A549 (cell line): ENCODE results near the gene FAM47E. TPM values are rescaled to one million over a fixed set of nuclear protein-coding genes. Genes with fewer than 3 reads are reported as not detected.
A peak's percentile ranks its signal among the peaks of the same experiment; 100 is the strongest.

ENCODE experiments used
- ATAC-seq, 2 experiments: fragments of 200-7000 bp in 1 of 2; fragments of >200 bp in 1 of 2; cut with Nextera tagmentation in 1 of 2; cut with Tn5 transposase in 1 of 2; 3 replicates each; pipeline versions ENCODE4 v1.8.0 to v1.9.1; 2018 to 2020; ENCODE audit warnings: mild to moderate bottlenecking in 1 of 2, moderate library complexity in 1 of 2
- CTCF ChIA-PET: fragments of 300-600 bp; sonication (Branson Sonifier 250); formaldehyde crosslinking; extraction: SDS; loops from one replicate; lab custom pipeline; 2021; ENCODE audit warnings: antibody characterized with exemption, inconsistent platforms; lab: Yijun Ruan, JAX
- POLR2A ChIA-PET: fragments of 350-600 bp; formaldehyde crosslinking; extraction: SDS; loops from one replicate; lab custom pipeline; 2021; ENCODE audit warnings: antibody characterized with exemption, inconsistent platforms; lab: Yijun Ruan, JAX
- DNase-seq, 2 experiments: peaks; one replicate each; pipeline versions ENCODE4 v3.0.0 to v3.0.0-alpha.2; 2011 to 2016; ENCODE audit warnings: low read depth in 1 of 2, low spot score in 1 of 2
- FAIRE-seq: peaks from 2 replicates; lab custom pipeline; 2011; peaks lifted over from hg19 to GRCh38; lab: Jason Lieb, UNC
- H3K27ac ChIP-seq, 2 experiments: fragments of >200 bp; sonication (Bioruptor Twin); formaldehyde crosslinking; 3 replicates each; pipeline ENCODE4 v1.5.1; 2016 to 2017
- H3K4me1 ChIP-seq: fragments of >200 bp; sonication (Bioruptor Twin); formaldehyde crosslinking; 3 replicates; pipeline ENCODE4 v1.6.1; 2016
- H3K4me2 ChIP-seq: fragments of >200 bp; sonication (Bioruptor Twin); formaldehyde crosslinking; 3 replicates; pipeline ENCODE4 v1.6.1; 2016
- H3K4me3 ChIP-seq: fragments of >200 bp; sonication (Bioruptor Twin); formaldehyde crosslinking; 3 replicates; pipeline ENCODE4 v1.5.1; 2016
- H3K9me3 ChIP-seq: fragments of >200 bp; sonication (Bioruptor Twin); formaldehyde crosslinking; 3 replicates; pipeline ENCODE4 v1.6.1; 2016
- BHLHE40 ChIP-seq: IDR thresholded peaks from 2 replicates; pipeline ENCODE4 v1.6.1; 2012; ENCODE audit warnings: low read depth, low read length, inconsistent platforms
- CBX2 ChIP-seq: fragments of 200-600 bp; sonication (generic); IDR thresholded peaks from 2 replicates; pipeline ENCODE4 v1.6.1; 2016; ENCODE audit warnings: low read depth, mild to moderate bottlenecking, borderline replicate concordance
- CHD2 ChIP-seq: fragments of 150-350 bp; IDR thresholded peaks from 2 replicates; pipeline ENCODE4 v1.6.1; 2014; ENCODE audit warnings: low read length; ENCODE audit not compliant: partially characterized antibody
- CHD4 ChIP-seq: fragments of 200-600 bp; sonication (generic); IDR thresholded peaks from 2 replicates; pipeline ENCODE4 v1.6.1; 2016; ENCODE audit warnings: antibody characterized with exemption, mild to moderate bottlenecking, borderline replicate concordance
- EHMT2 ChIP-seq: fragments of 200-600 bp; sonication (generic); IDR thresholded peaks from 2 replicates; pipeline ENCODE4 v1.6.1; 2016; ENCODE audit warnings: antibody characterized with exemption, low read depth, mild to moderate bottlenecking, moderate library complexity
- FOSB ChIP-seq: fragments of 250-450 bp; sonication (Bioruptor Pico); IDR thresholded peaks from 2 replicates; pipeline ENCODE4 v1.5.0; 2020; ENCODE audit warnings: mild to moderate bottlenecking, moderate library complexity
- FOSL2 ChIP-seq, 2 experiments: fragments of 450-650 bp in 1 of 2; fragments of >200 bp in 1 of 2; sonication (Bioruptor Twin) in 1 of 2; formaldehyde crosslinking; IDR thresholded peaks; 2 replicates each; pipeline versions ENCODE4 v1.5.0 to v1.6.1; 2016 to 2020; ENCODE audit warnings: mild to moderate bottlenecking in 1 of 2, moderate library complexity in 1 of 2
- GATA3 ChIP-seq: IDR thresholded peaks from 2 replicates; pipeline ENCODE4 v1.6.1; 2012; ENCODE audit warnings: borderline replicate concordance
- HOXB13 ChIP-seq: fragments of 250-450 bp; sonication (Bioruptor Pico); IDR thresholded peaks from 2 replicates; pipeline ENCODE4 v1.5.0; 2020; ENCODE audit warnings: low read depth, mild to moderate bottlenecking, moderate library complexity
- JUNB ChIP-seq: fragments of >200 bp; sonication (Bioruptor Twin); formaldehyde crosslinking; IDR thresholded peaks from 2 replicates; pipeline ENCODE4 v1.6.1; 2016
- NFE2L2 ChIP-seq: fragments of 150-350 bp; conservative IDR thresholded peaks from 2 replicates; pipeline ENCODE4 v1.6.1; 2014; ENCODE audit warnings: low read length
- PHF8 ChIP-seq: fragments of 200-600 bp; sonication (generic); IDR thresholded peaks from 2 replicates; pipeline ENCODE4 v1.6.1; 2016; ENCODE audit warnings: low read depth, mild to moderate bottlenecking, antibody characterized with exemption, moderate library complexity, borderline replicate concordance
- POLR2AphosphoS2 ChIP-seq: conservative IDR thresholded peaks from 2 replicates; pipeline ENCODE4 v1.6.1; 2012; ENCODE audit warnings: low read length, improper control_type of control experiment, inconsistent platforms
- RAD21 ChIP-seq, 2 experiments: fragments of >200 bp in 1 of 2; sonication (Bioruptor Twin) in 1 of 2; formaldehyde crosslinking in 1 of 2; IDR thresholded peaks in 1 of 2; conservative IDR thresholded peaks in 1 of 2; 2 replicates in 1 of 2; 3 replicates in 1 of 2; pipeline ENCODE4 v1.6.1; 2012 to 2018; ENCODE audit warnings: inconsistent platforms in 1 of 2
- RFX5 ChIP-seq: fragments of 450-650 bp; IDR thresholded peaks from 2 replicates; pipeline ENCODE4 v1.7.1; 2014; ENCODE audit warnings: antibody characterized with exemption, mild to moderate bottlenecking, moderate library complexity
- SMC3 ChIP-seq: fragments of >200 bp; sonication (Bioruptor Twin); formaldehyde crosslinking; IDR thresholded peaks from 3 replicates; pipeline ENCODE4 v1.6.1; 2018; ENCODE audit warnings: inconsistent platforms
- SREBF2 ChIP-seq: fragments of 450-650 bp; IDR thresholded peaks from 2 replicates; pipeline ENCODE4 v1.6.1; 2014; ENCODE audit warnings: mild to moderate bottlenecking, moderate library complexity
- TFCP2L1 ChIP-seq: fragments of 250-450 bp; sonication (Bioruptor Pico); IDR thresholded peaks from 2 replicates; pipeline ENCODE4 v1.5.0; 2021; ENCODE audit warnings: mild to moderate bottlenecking
- USF2 ChIP-seq: fragments of 450-650 bp; IDR thresholded peaks from 2 replicates; pipeline ENCODE4 v1.6.1; 2014; ENCODE audit warnings: antibody characterized with exemption
- ZC3H11A ChIP-seq: fragments of 450-650 bp; IDR thresholded peaks from 2 replicates; pipeline ENCODE4 v1.6.1; 2014; ENCODE audit warnings: antibody characterized with exemption, mild to moderate bottlenecking
- ZNF302 ChIP-seq: fragments of 250-450 bp; sonication (Bioruptor Pico); IDR thresholded peaks from 2 replicates; pipeline ENCODE4 v1.9.0; 2021; ENCODE audit warnings: inconsistent platforms, mild to moderate bottlenecking, moderate library complexity
- WGBS: methylation state at CpG from one replicate; pipeline ENCODE4 v1.1.6; 2017; ENCODE audit errors: missing lambda C conversion rate; 5-methylcytosine and 5-hydroxymethylcytosine counted together
- polyA plus RNA-seq, 4 experiments: library from polyadenylated mRNA; depleted of rRNA in 3 of 4; stranded (reverse); fragments of >200 nt; fragmentation: RNase III in 1 of 4; extraction: RNeasy Plus Mini Kit Qiagen cat#74134 plus additional on column Dnase treatment in 1 of 4; gene quantifications; 2 replicates in 3 of 4; 3 replicates in 1 of 4; pipeline ENCODE4 v1.2.3, GENCODE V29; 2011 to 2017
- TF ChIP-seq, protein P1 (sequence below): fragments of >200 bp; sonication (Bioruptor Twin); formaldehyde crosslinking; IDR thresholded peaks from 3 replicates; pipeline ENCODE4 v1.6.1; 2016
- TF ChIP-seq, protein P2 (sequence below): fragments of >200 bp; sonication (Bioruptor Twin); formaldehyde crosslinking; IDR thresholded peaks from 2 replicates; pipeline ENCODE4 v1.6.1; 2016
- TF ChIP-seq, protein P3 (sequence below): fragments of 200-600 bp; sonication (generic); IDR thresholded peaks from 2 replicates; pipeline ENCODE4 v1.6.1; 2016; ENCODE audit warnings: antibody characterized with exemption, mild to moderate bottlenecking, moderate library complexity
- TF ChIP-seq, protein P4 (sequence below): fragments of 250-450 bp; sonication (Bioruptor Pico); IDR thresholded peaks from 2 replicates; pipeline ENCODE4 v1.5.0; 2021; ENCODE audit warnings: mild to moderate bottlenecking, moderate library complexity, borderline replicate concordance

The FAM47E gene
- polyA plus RNA-seq, 2 of the 4 experiments (the other 2 are of a cell fraction), result 0.23 to 0.85 TPM

GRCh38 chr4:76233529-76233928 is 18.0 kb upstream of the FAM47E start:
- ATAC-seq, result no peak
- no peak for DNase-seq
- CTCF ChIA-PET, result interaction anchor here (0.7 kb wide), 1 partner anchor 21 kb away, joined by 3 read pairs; no protein-coding TSS in a partner anchor
- no peak for FAIRE-seq
- POLR2A ChIA-PET, result no interaction called here
- whole genome bisulfite sequencing, result 68% methylated on average over 2 of the region's 2 CpGs
- H3K4me1 ChIP-seq, result peaks cover 5% of the 10 kb centered on the region; the same call in 1 of the 3 replicates
- peak overlapping the region; percentile 39 for H3K4me3 ChIP-seq
- H3K27ac ChIP-seq, result no peak overlapping the region; a peak in 1 of 6 replicates
- H3K4me2 ChIP-seq, result peak overlapping the region; percentile 29
- TF ChIP-seq, protein P1, sequence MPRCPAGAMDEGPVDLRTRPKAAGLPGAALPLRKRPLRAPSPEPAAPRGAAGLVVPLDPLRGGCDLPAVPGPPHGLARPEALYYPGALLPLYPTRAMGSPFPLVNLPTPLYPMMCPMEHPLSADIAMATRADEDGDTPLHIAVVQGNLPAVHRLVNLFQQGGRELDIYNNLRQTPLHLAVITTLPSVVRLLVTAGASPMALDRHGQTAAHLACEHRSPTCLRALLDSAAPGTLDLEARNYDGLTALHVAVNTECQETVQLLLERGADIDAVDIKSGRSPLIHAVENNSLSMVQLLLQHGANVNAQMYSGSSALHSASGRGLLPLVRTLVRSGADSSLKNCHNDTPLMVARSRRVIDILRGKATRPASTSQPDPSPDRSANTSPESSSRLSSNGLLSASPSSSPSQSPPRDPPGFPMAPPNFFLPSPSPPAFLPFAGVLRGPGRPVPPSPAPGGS, result no peak
- TF ChIP-seq, protein P2, sequence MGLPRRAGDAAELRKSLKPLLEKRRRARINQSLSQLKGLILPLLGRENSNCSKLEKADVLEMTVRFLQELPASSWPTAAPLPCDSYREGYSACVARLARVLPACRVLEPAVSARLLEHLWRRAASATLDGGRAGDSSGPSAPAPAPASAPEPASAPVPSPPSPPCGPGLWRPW, result no peak
- TF ChIP-seq GATA3 (no peak), POLR2AphosphoS2 (no peak), USF2 (no peak), FOSB (CRISPR knock-in tag) (no peak), HOXB13 (CRISPR knock-in tag) (no peak), TFCP2L1 (CRISPR knock-in tag) (no peak), CBX2 (no peak), SREBF2 (no peak), EHMT2 (no peak), RAD21 (conservative IDR thresholded peaks at IDR 0.05 in 1 of 2, IDR thresholded peaks at IDR 0.05 in 1 of 2) (no peak), JUNB (no peak), PHF8 (no peak), RFX5 (no peak), FOSL2 (IDR thresholded peaks at IDR 0.05) (no peak), FOSL2 (CRISPR knock-in tag; IDR thresholded peaks at IDR 0.05) (no peak), ZC3H11A (no peak), SMC3 (no peak)
- TF ChIP-seq, protein P3, sequence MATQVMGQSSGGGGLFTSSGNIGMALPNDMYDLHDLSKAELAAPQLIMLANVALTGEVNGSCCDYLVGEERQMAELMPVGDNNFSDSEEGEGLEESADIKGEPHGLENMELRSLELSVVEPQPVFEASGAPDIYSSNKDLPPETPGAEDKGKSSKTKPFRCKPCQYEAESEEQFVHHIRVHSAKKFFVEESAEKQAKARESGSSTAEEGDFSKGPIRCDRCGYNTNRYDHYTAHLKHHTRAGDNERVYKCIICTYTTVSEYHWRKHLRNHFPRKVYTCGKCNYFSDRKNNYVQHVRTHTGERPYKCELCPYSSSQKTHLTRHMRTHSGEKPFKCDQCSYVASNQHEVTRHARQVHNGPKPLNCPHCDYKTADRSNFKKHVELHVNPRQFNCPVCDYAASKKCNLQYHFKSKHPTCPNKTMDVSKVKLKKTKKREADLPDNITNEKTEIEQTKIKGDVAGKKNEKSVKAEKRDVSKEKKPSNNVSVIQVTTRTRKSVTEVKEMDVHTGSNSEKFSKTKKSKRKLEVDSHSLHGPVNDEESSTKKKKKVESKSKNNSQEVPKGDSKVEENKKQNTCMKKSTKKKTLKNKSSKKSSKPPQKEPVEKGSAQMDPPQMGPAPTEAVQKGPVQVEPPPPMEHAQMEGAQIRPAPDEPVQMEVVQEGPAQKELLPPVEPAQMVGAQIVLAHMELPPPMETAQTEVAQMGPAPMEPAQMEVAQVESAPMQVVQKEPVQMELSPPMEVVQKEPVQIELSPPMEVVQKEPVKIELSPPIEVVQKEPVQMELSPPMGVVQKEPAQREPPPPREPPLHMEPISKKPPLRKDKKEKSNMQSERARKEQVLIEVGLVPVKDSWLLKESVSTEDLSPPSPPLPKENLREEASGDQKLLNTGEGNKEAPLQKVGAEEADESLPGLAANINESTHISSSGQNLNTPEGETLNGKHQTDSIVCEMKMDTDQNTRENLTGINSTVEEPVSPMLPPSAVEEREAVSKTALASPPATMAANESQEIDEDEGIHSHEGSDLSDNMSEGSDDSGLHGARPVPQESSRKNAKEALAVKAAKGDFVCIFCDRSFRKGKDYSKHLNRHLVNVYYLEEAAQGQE, result no peak
- TF ChIP-seq, all 56 proteins: peak for 0
- no peaks in the 10 kb centered on the region; the same call in 2 of the 3 replicates for H3K9me3 ChIP-seq

DNA sequence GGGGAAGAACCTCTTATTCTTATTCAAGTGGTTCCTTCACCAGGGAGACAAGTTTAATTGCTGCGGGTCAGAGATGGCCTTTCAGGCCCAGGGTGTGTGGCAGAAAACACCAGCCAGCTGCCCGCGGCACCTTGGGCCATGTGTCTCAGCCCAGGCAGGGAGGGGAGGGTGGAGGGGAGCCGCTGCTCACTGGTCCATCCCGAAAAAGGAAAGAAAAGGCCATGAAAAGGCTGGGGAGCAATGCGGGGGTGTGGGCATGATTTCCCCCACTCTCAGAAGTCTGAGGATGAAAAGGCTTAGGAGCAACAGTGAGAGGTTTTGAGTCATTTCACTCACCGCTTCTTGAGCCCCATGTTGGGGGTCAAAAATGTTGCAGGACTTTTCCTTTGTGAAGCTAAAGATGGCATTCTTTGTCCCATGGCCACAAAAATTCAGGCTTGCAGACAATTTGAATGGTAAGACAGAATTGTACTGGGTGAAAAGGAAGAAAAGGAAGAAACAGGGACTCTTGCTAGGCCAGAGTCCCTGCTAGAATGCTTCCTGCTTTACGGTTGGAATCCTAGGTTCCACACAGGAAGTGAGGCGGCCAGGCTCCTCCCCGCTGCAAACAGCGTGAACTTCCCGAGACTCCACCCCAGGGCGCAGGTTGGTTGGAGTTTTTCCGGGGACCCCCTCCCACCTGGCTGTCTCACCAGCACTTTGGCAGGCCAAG is 17.4 kb upstream of the FAM47E start:
- no peak for TF ChIP-seq CHD4
- no peak for TF ChIP-seq ZNF302 (CRISPR knock-in tag)
- no peak for TF ChIP-seq EHMT2
- no peak for TF ChIP-seq BHLHE40
- no peak for TF ChIP-seq FOSB (CRISPR knock-in tag)
- TF ChIP-seq CHD2, result no peak
- no peak for TF ChIP-seq NFE2L2
- TF ChIP-seq, protein P4, sequence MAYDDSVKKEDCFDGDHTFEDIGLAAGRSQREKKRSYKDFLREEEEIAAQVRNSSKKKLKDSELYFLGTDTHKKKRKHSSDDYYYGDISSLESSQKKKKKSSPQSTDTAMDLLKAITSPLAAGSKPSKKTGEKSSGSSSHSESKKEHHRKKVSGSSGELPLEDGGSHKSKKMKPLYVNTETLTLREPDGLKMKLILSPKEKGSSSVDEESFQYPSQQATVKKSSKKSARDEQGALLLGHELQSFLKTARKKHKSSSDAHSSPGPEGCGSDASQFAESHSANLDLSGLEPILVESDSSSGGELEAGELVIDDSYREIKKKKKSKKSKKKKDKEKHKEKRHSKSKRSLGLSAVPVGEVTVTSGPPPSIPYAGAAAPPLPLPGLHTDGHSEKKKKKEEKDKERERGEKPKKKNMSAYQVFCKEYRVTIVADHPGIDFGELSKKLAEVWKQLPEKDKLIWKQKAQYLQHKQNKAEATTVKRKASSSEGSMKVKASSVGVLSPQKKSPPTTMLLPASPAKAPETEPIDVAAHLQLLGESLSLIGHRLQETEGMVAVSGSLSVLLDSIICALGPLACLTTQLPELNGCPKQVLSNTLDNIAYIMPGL (CRISPR knock-in tag), result no peak
- TF ChIP-seq, all 56 proteins: peak for 0
- DNase-seq, result peak in 1 of 2 experiments; percentile 23
- peak in 1 of 2 experiments; percentile 79; a peak in 4 of 6 replicates for ATAC-seq
- WGBS, result 56% methylated on average over 12 of the region's 14 CpGs
- H3K9me3 ChIP-seq, result no peaks in the 10 kb centered on the region; the same call in 2 of the 3 replicates
- FAIRE-seq, result no peak
- peaks cover 5% of the 10 kb centered on the region; the same call in 1 of the 3 replicates for H3K4me1 ChIP-seq
- CTCF ChIA-PET, result interaction anchor here (0.7 kb wide), 1 partner anchor 20 kb away, joined by 3 read pairs; no protein-coding TSS in a partner anchor
- H3K4me2 ChIP-seq, result peak overlapping the region; percentile 29
- H3K4me3 ChIP-seq, result peak overlapping the region; percentile 39
- H3K27ac ChIP-seq, result peak overlapping the region; percentile 27 to 65; a peak in 3 of 6 replicates
- POLR2A ChIA-PET, result no interaction called here
